Activated CD4-positive, alpha-beta T cell treated with anti-CD3 and anti-CD28 coated beads, Interleukin-2, amount 50 U/mL, for 48 hours (primary cell): ENCODE results near the gene GIT2.
"Not testable (repeated sequence)": the region's sequence is repeated elsewhere in the genome, so short reads cannot be mapped to it uniquely, and the experiment has no call there.

Source experiments
- DNase-seq, 2 experiments: peaks; one replicate each; pipeline ENCODE4 v3.0.0-alpha.2; 2020

The GIT2 gene

GRCh38 chr12:109916045-109916444 is 80.1 kb downstream of the GIT2 start:
- no peak for DNase-seq

DNA sequence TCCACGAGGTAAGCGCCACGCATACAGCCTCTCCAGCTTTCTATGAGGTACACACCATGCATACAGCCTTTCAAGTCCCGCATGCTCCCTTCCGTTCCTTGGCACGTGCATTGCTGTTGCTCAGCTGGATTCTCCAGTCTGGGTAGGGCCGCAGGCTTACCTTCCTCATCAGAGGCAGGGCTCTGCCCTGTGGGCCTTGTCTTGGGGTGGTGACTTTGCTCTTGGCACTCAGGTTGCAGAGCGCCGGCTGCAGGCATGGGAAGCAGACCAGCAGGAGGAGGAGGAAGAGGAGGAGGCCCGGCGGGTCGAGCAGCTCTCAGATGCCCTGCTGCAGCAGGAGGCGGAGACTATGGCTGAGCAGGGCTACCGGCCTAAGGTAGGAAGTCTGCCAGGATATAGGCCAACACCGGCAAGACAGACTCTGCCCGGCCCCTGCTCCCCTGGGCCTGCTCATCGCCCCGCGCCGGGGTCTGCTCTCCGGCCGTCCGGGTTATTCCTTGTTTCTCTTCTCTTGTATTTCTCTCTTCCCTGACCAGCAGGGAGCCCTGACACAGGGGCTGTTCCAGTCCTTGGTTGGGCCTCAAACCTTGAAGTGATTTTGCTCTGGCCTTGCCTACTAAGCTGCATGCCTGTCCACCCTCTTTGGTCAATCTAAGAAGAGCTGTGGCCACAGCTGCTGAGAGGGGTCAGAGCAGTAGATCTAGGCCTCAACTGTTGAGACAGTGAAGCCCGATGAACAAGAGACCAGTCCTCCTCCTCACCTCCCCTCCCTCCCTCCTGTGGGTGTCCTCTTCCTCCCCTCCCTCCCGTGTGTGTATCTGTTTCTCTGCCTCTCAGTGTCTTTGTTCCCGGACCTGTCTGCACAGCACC is 80.8 kb downstream of the GIT2 start:
- no peak for DNase-seq

DNA sequence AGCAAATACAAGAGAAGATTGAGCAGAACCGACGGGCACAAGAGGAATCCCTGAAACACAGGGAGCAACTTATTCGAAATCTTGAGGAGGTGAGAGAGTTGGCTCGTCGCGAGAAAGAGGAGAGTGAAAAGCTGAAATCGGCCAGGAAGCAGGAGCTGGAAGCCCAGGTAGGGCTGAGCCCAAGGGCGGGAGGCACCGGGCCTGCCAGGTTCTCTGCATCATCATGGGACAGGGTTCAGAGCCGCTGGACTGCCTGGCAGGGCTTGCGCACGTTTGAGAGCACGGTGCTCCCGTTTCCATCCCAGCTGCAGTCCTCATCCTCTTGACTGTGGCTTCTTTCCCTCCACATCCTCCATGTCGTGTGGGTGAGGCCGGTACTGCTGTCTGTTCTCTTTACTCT is 81.7 kb downstream of the GIT2 start:
- DNase-seq = no peak

GRCh38 chr12:109912855-109913321 is 83.3 kb downstream of the GIT2 start:
- no peak for DNase-seq

DNA sequence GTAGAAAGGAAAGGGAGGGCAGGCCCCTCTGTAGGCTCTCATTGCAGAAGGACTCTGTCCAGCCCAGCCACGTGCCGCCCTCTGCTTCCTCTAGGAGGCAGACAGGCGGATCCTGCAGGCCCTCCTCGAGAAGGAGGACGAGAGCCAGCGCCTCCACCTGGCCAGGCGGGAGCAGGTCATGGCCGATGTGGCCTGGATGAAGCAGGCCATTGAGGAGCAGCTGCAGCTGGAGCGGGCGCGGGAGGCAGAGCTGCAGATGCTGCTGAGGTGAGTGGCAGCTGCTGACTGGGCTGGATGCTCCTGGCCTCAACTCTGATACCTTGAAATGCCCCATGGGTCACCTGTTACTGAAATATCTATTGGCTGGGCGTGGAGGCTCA is 85.2 kb downstream of the GIT2 start:
- peak; percentile 24 to 37 for DNase-seq

- DNase-seq = no peak
These were observed 85.8 kb downstream of the GIT2 start for GRCh38 chr12:109910254-109910968.

- no peak for DNase-seq
These were observed 90.9 kb downstream of the GIT2 start for GRCh38 chr12:109905301-109905700.

DNA sequence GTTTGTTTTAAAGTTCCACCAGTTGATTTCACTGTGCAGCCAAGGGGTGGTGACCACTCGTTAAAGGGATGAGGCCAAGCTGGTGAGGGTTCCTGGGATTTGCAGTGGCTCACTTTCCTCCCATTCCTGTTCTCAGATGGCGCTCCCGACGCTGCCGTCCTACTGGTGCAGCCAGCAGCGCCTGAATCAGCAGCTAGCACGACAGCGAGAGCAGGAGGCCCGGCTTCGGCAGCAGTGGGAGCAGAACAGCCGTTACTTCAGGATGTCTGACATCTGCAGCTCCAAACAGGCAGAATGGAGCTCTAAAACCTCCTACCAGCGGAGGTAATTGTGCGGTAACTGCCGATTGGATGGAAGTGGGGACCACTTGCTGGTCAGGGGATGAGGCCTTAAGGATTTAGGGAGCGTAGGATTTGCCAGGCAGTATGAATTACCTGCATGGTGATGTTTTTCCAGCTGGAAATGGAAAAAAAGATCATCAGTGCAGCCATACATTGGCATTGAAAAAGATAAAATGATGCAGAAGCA is 93.2 kb downstream of the GIT2 start:
- DNase-seq = no peak

DNA sequence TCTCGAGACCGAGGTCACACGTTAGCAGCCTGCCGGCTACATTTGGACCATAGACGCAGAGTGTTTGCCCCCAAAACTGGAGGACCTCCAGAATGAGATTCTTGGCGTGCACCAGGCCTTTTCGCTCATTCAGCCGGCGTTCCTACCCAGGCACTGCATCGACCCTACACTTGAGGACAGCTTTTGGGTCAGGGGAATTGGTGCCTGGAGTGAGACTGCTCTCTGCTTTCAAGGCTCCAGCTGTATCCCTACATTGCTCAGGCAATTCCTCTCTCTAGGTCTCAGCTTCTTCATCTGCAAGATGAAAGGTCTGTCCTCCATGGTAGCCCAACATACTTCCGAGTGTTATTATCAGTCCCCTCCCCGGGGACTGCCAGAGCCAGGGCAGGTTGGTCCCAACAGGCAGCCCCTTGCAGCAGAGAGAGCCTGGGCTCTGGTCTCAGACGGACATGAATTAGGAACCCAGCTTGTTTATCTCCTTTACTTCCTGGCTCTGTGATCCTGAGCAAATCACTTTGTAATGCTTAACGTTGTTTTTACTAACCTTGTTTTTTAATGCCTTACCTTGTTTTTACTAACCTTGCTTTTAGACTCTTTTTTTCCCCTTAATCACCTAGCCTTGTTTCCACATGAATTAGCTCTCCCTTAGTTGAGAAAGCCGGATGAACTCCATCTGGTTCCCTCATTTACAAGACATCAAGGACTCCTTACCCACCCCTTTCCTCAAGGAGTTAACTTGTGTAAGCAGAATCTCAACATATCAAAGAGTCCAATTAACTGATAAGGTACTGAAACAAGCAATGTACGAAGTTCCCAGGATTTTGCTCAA is 95.2 kb downstream of the GIT2 start:
- no peak for DNase-seq

DNA sequence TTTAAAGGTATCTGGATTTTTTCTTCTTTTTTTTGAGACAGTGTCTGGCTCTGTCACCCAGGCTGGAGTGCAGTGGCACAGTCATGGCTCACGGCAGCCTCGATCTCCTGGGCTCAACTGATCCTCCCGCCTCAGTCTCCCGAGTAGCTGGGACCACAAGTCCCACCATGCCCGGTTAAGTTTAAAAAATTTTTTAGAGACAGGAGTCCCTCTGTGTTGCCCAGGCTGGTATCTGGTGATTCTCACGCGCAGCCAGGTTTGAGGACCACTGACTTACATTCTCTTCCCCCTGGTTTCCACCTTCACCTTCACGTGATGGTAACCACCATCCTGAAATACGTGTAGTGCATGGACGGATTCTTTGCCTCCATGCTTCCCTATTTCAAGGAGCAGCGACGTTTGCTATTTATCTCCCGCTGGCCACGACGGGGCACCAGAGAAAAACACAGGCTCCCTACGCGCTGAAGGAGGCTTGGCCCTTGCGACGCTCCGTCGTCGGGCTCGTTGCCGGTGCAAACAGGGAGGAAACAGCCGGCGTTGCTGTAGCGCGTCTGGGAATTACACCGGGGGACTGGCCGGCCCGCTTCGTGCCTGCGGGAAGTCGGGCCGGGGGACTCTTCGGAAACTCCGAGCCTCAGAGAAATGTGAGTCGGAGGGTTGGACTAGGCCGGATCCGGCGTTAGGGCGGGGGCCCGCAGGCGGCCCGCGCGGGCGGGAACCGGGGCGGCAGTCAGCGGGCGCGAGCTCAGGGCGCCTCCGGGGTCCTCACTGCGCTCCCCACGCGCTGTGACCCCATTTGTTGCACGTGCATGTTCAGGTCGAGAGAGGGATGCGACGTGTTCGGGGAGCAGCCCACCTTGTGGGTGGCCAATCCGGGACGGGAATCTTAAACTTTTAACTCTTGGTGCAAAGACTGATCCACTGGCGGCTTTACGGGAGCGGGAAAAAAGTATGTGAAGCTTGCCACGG is 96.1 kb downstream of the GIT2 start, which contains the start of gene TCHP:
Gene TCHP, plus strand, starts transcription at position 492 of the 969 bp plus-strand sequence. CDS start 2,753 bp downstream, outside the sequence.
- DNase-seq = peak; percentile 75 to 79

DNA sequence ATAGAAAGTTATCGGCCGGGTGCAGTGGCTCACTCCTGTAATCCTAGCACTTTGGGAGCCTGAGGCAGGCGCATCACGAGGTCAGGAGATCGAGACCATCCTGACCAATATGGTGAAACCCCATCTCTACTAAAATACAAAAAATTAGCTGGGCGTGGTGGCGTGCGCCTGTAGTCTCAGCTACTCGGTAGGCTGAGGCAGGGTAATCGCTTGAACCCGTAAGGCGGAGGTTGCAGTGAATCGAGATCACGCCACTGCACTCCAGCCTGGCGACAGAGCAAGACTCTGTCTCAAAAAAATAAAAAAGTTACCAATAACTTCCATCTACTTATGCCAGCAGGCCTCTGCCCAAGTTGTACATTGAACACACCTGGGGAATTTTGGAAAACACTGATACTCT is 96.8 kb downstream of the GIT2 start:
- not testable (repeated sequence) for DNase-seq

GRCh38 chr12:109897029-109897428 is 99.1 kb downstream of the GIT2 start:
- no peak for DNase-seq

DNA sequence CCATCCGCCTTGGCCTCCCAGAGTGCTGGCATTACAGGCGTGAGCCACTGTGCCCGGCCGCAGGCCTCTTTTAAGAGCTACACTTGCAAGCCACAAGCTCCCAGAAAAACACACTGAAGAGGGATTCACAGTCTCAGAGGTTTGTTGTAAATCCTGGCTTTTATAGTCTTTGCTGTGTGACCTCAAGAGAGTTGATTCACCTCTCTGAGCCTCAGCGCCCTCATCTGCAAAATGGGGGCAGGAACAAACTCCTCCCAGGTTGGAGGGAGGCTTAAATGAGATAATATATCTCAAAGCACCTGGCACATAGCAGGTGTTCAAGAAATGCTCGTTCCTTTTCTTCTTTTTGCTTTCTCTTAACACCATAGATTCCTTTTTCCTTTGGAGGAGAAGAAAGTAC is 100.0 kb downstream of the GIT2 start:
- no peak for DNase-seq

- DNase-seq = no peak
These were observed 101.2 kb downstream of the GIT2 start for GRCh38 chr12:109894939-109895338.

DNA sequence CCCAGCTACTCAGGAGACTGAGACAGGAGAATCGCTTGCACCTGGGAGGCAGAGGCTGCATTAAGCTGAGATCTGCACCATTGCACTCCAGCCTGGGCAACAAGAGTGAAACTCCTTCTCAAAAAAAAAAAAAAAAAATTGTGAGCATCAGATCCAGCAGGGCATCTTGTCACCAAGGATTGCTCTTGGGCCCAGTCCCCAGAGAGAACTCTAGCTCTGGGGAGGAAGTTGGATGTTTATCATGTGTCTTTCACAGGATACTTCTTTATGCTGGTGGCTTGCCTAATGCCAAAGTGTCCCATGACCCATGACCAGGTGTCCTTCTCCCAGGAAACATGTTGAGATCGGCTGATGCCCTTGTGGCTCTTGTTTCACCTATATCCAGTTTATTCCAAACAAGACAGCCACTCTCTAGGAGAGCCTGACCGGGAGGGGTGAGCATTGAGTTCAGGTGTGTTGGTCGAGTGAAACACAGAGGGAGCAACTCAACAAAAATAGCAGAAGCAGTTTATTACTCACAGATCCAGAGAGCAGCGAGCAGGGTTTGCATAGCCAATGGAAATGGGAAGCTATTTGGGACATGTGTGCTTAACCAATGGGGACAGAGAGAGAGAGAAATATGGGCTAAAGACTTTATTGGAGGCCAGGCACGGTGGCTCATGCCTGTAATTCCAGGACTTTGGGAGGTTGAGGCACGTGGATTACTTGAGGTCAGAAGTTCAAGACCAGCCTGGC is 102.7 kb downstream of the GIT2 start:
- no peak for DNase-seq

GRCh38 chr12:109892748-109893147 is 103.4 kb downstream of the GIT2 start:
- DNase-seq = no peak

DNA sequence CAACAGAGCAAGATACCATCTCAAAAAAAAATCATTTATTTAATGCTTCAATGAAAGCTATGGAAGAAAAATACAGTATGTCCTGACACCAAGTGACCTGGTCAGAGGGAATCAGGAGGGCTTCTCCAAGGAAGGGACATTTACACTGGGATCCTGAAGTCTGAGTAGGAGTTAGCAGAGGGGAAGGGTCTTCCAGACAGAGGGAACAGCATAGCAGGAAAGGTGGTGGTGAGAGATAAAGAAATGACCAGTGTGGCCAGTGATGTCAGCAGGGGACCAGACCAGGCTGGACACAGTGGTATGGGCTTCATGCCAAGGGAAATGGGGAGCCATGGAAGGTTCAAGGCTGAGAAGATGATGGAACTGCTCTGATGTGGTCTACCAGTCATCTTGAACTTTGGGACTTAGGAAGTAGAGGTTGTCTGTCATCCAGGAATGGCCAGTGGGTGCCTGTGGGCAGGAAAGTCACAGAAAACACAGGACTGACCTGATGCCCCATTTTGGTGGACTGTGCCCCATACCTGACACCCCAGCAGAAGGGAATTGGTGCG is 103.9 kb downstream of the GIT2 start:
- DNase-seq = no peak

DNA sequence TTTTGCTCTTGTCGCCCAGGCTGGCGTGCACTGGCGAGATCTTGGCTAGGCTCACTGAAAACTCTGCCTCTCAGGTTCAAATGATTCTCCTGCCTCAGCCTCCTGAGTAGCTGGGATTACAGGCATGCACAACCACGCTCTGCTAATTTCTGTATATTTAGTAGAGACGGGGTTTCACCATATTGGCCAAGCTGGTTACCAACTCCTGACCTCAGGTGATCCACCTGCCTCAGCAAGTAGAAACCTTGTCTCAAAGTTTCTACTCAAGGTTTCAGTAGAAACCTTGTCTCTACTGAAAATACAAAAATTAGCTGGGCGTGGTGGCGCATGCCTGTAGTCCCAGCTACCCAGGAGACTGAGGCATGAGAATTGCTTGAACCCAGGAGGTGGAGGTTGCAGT is 104.4 kb downstream of the GIT2 start:
- not testable (repeated sequence) for DNase-seq

DNA sequence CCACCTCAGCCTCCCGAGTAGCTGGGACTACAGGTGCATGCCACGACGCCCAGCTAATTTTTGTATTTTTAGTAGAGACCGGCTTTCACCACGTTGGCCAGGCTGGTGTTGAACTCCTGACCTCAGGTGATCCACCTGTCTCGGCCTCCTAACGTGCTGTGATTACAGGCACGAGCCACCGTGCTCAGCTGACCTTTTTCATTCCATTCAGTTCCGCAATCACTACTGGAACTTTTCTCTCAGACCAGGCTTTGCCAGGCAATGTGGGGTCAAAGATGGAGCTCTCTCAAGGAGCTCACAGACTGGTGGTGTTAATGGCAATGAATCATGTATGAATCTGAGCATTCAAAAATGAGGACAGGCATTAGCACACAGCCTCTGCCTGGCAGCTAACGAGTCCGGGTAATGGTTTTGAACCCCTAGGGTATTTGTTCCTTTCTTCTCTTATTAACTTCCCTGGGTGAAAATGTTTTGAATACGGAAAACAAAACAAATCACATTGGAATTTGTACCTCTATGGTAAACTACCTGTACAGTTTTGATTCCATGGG is 105.5 kb downstream of the GIT2 start:
- DNase-seq = no peak
